Brain microvascular endothelial cell (primary cell): ENCODE results near the gene HS2ST1.
A peak's percentile ranks its signal among the peaks of the same experiment; 100 is the strongest.

ENCODE experiments used
- DNase-seq: peaks from one replicate; pipeline ENCODE4 v3.0.0-alpha.2; 2020
- H3K27ac ChIP-seq: fragments of 250-450 bp; sonication (Bioruptor Pico); 2 replicates; pipeline ENCODE4 v1.5.1; 2020; ENCODE audit warnings: mild to moderate bottlenecking, moderate library complexity
- H3K27me3 ChIP-seq: fragments of 250-450 bp; sonication (Bioruptor Pico); replicated peaks from 2 replicates; pipeline ENCODE4 v1.5.1; 2020; ENCODE audit warnings: mild to moderate bottlenecking
- H3K36me3 ChIP-seq: fragments of 250-450 bp; sonication (Bioruptor Pico); replicated peaks from 2 replicates; pipeline ENCODE4 v1.5.1; 2020; ENCODE audit warnings: mild to moderate bottlenecking
- H3K4me3 ChIP-seq: 2 replicates; pipeline ENCODE4 v1.5.1; 2011; ENCODE audit warnings: low read depth, mild to moderate bottlenecking, control low read depth, low read length, moderate library complexity
- CTCF ChIP-seq: IDR thresholded peaks from 2 replicates; pipeline ENCODE4 v1.5.1; 2011; ENCODE audit warnings: low read depth, mild to moderate bottlenecking, moderate library complexity, low read length, control low read depth, inconsistent platforms; ENCODE audit errors: missing control alignments
- in situ Hi-C: cut with HindIII; loops from 2 replicates; pipeline ENCODE4 v1.10.0; 2017; ENCODE audit warnings: low sequenced_read_pairs, low pct_ligation_motif_present

Gene HS2ST1

GRCh38 chr1:87086120-87086519 is 171.7 kb downstream of the HS2ST1 start:
- no peak for DNase-seq
- in situ Hi-C loops, result no loop called here
- no peak overlapping the region for H3K27ac ChIP-seq

DNA sequence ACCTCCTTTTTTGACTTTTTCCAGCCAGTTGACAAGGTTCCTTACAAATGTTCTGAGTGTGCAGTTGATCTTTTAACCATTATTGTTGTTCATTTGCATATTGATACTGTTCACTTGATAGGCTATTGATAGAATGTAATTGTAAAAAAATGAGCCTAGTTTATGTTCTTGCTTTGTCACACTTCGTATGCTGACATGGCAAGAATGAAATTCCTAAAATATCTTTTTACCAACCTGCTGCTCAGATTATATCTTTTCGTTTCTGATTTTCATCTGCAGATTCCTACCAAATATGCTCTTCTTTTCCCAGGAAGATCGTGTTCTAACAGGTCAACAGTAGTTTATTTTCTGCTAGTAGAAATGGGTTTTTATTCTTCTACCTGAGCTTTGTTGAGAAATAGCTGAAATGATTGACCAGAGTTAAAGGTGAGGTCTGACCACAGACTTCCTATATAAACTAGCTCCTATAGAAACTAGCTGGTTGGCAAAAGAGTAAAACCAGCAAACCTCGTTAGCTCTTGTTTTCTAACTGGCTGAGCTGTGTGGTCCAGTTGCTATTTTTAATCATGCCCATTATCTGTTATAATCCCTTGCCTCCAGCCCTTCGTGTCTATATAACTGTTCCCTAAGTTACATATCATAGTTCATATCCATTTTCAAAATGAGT is 174.8 kb downstream of the HS2ST1 start:
- in situ Hi-C loops, result no loop called here
- TF ChIP-seq CTCF, result no peak
- DNase-seq, result no peak
- H3K36me3 ChIP-seq, result no peaks in the 10 kb centered on the region
- no peak overlapping the region for H3K27ac ChIP-seq
- no peak overlapping the region for H3K4me3 ChIP-seq
- no peaks in the 10 kb centered on the region for H3K27me3 ChIP-seq

More at GRCh38 chr1:87086120-87086519, 171.7 kb downstream of the HS2ST1 start:
- TF ChIP-seq CTCF, result no peak
- Histone ChIP-seq H3K4me3 (no peak overlapping the region), H3K27me3 (no peaks in the 10 kb centered on the region), H3K36me3 (no peaks in the 10 kb centered on the region)

DNA sequence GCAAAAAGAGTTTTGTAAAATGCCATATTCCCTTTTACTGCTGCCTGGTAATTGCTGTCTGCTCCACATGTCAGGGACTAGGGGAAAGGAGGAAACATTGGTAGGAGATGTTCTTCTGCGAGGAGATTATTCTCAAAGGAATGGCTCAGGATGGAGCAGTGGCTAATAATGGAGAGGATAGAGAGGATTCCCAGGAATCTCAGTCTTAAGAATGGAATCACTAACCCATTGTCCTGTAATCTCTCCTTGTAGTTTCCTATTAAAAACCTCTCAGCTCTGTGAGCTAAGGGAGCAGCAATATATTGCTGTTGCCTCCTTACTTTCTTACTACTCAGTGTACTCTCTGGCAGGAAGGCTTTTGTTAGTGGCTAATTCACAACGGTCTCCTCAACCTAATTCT is 175.4 kb downstream of the HS2ST1 start:
- Histone ChIP-seq H3K36me3 (no peaks in the 10 kb centered on the region), H3K27ac (no peak overlapping the region), H3K27me3 (no peaks in the 10 kb centered on the region), H3K4me3 (no peak overlapping the region)
- TF ChIP-seq CTCF, result no peak
- in situ Hi-C loops, result no loop called here
- no peak for DNase-seq

DNA sequence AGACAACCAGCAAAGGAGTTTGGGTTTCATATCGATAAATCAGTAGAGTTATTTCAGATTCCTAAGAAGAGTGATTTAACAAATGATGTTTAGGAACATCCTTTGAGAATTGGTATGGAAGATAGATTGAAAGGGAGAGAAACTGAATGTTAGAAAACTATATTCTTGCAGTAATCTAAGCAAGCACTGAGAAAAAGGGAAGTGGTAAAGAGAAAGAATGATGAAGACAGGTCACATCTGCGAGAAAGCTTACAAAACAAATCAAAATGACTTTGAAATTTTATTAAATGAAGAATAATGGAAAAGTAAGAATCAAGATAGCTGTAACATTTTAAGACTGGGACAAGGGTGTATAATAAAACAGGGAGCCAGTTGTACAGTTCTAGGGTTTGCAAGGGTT is 177.0 kb downstream of the HS2ST1 start:
- in situ Hi-C loops, result no loop called here
- no peak for DNase-seq
- no peak overlapping the region for H3K4me3 ChIP-seq
- no peak overlapping the region for H3K27ac ChIP-seq
- H3K27me3 ChIP-seq, result no peaks in the 10 kb centered on the region
- TF ChIP-seq CTCF, result no peak
- H3K36me3 ChIP-seq, result no peaks in the 10 kb centered on the region

GRCh38 chr1:87092846-87093245 is 178.4 kb downstream of the HS2ST1 start:
- TF ChIP-seq CTCF, result no peak
- no peak for DNase-seq
- Histone ChIP-seq H3K4me3 (no peak overlapping the region), H3K36me3 (no peaks in the 10 kb centered on the region), H3K27me3 (no peaks in the 10 kb centered on the region), H3K27ac (no peak overlapping the region)
- in situ Hi-C loops, result no loop called here

DNA sequence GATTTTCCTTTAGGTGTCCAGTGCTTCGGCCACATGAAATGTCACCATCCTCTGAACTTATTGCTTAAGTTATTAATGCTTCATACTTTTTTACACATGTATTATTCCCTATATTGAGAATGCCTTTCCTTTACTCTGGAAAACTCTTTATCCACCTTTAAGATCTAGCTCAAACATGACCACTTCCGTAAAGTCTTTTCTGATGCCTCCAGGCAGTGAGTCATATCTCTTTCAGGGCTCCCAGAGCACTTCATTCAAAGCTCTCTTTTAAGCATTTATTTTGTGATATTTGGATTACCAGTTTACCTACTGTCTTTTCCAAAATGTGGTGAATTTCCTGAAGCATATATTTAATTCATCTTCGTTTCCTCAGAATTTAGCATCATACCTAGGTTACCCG is 178.9 kb downstream of the HS2ST1 start:
- TF ChIP-seq CTCF, result no peak
- Histone ChIP-seq H3K4me3 (no peak overlapping the region), H3K27ac (no peak overlapping the region), H3K36me3 (no peaks in the 10 kb centered on the region), H3K27me3 (no peaks in the 10 kb centered on the region)
- in situ Hi-C loops, result no loop called here
- peak; percentile 5 for DNase-seq
